NCI-H526 treated with DMSO at 0.1 percent for 48 hours (cell line): ENCODE measurements around the gene CACNA2D1.

Experiments used
- DNase-seq: peaks from one replicate; lab custom pipeline; 2025; lab: John Stamatoyannopoulos, UW

The CACNA2D1 gene

DNA sequence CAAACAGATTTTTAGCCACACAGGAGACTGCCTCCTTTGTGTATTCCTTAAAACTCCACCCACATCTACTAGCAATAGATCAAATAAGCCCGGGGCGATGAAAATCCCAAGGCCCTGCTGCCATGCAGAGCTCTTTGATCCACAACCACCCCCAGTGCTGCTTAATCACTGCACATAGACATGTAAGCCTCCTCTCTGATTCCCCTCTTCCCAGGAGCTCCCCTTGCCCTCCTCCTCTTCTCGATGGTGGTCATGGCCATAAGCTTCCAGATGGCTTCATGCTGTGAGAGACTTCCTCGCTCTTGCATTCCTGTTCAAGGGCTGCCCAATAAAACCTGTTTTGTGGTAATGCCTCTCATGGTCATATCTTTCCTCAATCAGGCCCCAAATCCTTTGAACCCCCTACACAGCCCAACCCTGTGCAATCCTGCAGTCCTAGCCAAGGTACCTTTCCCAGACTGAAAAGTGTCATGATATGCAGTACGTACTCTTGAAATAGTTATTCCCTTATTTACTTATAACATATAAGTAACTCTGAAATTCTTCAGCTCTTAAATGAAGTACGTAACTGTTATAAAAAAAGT, 158.5 kb downstream of the CACNA2D1 start:
- DNase-seq, result no peak

DNA sequence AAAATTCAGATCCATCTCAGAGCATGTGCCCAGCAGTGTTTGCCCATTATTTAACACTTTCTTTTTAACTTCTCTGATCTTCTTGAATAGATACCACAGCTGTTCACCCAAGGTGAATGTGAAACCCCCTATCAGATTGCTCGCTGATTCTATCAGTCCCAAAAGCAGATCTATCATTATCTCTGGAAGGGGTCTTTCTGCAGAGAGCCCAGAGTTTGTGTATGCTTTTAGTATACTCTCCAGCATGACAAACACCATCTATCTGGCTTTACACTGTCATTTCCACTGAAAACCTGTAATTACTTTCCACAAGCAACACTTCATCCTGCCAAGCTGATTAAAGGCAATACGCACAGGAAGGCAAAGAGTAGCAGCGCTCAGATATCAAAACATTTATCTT, 168.2 kb downstream of the CACNA2D1 start:
- no peak for DNase-seq

DNA sequence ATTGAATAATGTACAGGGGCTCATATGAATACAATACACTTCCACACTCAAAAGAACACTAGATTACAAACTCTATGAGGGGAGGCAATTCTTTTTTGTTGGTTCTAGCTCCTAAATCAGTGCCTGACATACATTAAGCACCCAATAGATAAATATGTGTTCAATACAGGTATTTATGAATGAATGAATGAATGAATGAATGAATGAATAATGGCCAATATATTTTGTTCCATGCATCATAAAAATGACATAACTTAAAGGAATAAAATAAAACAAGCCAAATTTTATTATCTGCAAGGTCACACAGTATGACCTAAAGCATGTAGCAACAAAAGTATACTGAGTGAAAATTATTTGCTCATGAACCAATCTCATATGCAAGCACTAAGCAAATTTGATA, 168.9 kb downstream of the CACNA2D1 start:
- no peak for DNase-seq

DNA sequence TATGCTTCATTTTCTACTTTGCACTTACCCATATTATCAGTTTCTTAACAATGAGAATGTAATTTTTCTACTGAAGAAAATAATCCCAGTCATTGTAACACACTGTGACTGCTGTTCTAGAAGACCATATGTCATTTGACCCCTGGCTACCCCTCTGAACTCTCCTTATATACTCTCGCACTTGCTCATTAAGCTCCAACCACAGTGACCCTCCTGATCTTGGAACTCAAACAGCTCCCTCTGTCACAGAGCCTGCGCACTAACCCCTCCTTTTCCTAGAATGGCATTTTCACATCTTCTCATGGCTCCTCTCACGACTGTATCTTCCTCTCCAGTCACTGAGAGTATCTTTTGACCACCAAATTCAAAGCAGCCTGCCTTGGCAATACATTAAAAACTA, 169.7 kb downstream of the CACNA2D1 start:
- no peak for DNase-seq

DNA sequence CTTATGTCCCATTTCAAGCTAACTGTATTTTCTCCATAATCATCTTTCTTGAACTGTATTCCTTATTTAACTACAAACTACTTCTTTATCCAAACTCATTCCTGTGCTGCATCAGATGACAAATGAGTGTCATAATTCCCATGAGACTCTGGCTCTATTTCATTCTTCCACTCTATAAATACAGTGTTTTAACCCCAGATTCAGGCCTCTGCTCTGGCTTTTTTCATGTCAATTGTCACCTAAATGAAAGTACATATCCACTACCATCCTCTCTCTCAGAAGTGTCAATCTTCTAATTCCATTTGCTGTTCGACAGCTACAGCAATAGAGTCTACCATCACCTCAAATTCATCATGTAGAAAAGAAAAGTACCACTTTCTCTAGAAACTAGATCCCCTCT, 172.7 kb downstream of the CACNA2D1 start:
- no peak for DNase-seq

DNA sequence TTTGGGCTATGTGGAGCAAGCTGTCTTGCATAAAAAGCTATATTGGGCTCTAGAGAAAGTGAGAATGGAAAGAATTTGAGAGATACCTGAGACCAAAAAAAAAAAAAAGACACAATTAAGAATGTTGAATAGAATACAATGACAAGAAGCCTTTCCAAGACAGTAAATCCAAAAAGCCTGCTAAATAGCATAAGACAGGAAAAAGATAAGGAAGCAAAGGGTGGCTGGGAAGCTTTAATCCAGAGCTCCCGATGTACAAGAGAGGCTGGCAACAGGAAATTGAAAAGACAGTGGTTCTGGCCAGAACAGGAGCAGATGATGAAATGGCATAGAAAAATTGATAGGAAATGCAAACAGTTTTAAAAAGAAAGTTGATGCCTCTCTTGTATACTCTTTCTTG, 174.9 kb downstream of the CACNA2D1 start:
- DNase-seq, result no peak

DNA sequence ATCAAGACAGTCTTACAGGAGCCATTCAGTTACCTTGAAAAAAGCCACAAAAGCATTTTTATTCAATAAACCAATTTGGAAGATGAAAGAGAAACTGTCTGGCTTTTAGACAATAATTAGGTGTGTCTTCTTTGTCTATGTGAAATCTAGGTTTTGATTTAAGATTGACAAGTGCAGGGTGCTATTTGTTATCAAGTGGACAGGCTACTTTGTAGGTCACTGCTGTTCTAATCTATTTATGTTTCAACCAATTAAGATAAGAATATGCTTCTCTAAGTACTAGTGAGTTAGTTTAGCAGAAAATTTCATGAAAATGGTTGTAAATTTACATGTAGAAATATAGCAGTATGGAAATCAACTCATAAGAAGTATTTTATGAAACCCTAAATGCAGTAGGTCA, 177.5 kb downstream of the CACNA2D1 start:
- DNase-seq, result no peak

DNA sequence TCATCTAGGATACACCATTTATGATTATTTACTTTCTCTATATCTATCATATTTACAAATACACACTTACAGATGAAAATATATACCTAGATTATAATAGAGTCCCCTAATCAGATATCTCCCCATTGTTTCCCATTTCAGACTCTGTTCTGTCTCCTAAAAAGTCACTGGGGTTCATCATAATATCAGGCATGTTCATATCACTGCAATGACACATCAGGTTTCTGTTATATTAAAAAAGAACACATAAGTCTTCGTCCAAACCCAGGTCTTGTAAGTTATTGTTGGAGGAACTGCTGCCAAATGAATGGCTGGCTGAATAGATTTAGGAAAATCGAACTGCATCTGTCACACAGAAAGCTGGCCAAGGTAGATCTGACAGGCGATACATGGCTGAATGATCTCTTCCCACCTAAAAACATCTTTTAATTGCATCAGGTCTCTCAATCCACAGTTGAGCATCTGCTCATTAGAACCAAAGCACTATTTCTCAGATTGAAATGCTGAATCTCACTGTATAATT, 178.7 kb downstream of the CACNA2D1 start:
- DNase-seq, result no peak

DNA sequence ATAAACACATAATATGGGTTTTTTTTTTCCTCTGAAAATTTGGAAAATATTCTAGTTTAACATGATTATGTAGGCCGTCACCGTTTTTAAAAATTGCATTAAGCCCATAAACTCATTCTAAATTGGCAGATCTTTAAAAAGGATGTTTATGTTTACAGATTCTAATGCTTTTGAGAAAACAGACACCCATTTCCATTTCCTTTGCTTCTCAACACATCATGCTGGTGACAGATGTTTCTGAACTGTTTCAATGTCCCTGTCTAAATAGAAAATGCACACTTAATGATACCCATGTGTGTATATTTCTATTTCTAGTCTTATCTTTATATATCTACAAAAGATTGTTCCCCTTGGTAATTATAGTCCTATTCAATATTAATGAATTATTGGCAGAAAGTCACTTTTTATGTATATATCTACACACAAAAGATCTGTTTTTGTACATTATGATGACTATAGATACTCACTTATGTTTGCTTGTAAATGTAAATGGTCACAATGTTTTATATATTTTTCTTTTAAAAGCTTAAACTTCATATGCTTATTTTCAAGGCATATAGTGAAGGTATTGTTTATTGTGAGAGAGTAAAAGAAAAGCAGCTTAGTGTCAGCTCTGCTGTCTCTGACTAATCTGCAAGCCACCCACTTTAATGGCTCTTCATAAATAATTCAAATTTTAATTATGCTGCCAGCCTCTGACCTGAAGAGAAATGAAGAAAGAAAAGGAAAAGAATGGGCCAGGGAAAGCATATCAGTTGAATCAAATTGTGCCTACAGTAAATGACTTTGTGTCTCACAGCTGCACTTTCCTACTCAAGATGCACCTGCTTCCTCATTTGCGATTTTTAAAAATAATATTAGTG, 179.4 kb downstream of the CACNA2D1 start:
- DNase-seq, result peak; percentile 49

DNA sequence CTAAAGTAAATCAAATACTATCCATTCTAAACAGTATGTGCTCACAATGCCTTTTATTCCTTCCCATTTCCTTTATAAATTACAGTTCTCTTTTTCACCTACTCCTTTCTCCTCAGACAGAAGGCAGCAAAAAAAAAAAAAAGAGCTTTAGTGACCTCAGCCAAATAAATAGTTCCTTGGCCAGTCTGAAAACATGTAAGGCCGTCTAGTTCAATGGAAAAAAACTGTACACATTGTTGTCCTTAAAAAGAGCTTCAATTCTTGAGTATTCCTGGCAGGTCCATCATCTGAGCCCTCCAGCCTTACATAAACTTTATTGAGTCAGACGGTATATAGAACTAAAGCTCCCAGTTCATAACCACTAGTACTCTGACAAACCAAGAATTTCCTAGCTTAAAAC, 185.4 kb downstream of the CACNA2D1 start:
- DNase-seq, result no peak

DNA sequence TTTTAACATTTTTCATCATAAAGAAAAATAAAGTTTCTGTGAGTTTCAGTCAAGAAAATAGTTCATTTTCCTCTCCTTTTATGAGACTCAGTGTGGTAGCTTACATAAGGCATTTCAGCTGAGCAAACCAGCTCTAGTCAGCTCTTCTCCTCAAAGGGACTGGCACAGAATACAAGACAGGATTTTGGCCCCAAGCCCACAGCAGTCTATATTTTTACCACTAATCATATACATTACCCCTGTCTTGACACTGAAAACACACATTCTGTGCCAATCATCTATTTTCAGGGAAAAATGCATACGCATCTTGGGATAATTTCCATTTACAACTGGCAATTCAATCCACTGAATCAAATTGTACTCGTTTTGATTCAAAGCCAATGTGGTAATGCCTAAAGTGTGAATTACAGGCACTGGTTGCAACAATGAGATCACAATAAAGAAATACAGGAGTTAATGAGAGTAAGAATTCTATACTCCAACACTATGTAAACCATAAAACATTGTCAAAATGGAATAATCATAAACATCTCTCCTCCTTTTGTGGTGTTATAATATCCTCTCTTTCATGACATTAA, 186.4 kb downstream of the CACNA2D1 start:
- DNase-seq, result no peak

DNA sequence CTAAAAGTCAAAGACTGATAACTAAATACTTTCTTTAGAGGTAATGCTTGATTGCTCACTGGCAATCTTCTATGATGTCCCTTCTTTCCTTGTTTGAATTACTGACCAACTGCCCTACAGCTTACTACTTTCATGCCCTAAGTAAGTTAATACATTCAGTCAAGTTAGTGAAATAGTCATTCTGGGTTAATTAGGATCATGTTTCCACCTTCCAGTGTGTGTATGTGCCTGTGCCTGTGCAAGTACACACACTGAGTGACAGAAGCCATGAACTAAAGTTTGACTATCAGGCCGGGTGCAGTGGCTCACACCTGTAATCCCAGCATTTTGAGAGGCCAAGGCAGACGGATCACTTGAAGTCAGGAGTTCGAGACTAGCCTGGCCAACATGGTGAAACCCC, 187.9 kb downstream of the CACNA2D1 start:
- no peak for DNase-seq

DNA sequence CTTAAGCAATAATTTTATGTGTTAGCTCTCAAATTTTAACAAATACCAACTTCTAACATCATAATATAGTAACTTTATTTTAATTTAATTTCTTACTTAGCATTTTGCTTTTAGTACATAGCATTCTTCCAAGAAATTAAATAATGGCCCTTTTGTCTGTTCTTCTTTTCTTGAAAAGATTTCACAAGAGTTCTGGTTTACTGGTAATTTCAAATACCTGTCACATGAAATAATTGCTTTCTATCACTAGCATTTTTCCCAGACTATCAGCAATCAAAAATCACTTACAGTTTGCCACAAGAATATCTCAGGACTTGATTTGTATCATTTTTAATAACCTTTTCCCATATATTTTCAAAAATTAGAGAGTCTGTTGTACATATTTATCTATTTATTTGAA, 193.0 kb downstream of the CACNA2D1 start:
- DNase-seq, result no peak

DNA sequence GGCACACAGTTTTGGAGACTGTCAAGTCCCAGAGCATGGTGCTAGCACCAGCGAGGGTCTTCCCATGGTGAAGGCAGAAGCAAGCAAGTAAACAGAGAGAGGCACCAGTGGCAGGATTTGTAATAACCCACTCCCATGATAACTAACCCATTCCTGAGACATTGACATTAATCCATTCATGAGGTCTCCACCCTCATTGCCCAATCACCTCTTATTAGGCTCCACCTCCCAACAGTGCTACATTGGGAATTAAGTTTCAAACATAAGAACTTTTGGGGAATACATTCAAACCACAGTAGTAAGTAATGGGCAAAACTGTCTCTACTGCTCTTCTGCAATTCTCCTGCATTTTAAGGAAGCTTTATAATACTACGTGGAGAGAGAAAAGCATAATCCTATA, 193.6 kb downstream of the CACNA2D1 start:
- DNase-seq, result no peak

DNA sequence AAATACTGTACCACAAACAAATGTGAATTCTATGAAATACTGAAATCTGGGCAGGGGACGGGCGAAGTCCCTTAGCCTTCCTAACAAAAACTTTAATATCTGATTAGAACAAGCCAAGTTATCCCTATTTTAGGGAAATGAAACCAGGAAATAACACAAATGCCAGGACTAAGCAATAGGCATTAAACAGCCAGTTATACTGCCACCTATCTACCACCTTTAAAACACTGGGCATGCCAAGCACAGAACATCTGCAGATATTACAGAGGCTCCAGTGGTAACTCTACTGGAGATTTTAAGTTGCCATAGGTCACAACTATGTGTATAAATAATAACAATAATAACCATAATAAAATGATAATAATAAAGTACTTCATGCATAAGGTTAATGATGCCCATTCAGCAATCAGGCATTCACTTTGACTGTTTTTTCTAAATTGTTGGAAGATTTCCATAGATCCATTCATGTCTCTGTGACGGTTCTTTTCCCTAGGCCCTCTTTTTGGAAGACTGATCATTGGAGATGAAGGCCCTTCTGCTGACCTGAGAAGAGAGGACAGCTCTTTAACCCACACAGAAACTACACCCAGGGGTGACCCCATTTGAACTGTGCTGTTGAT, 195.7 kb downstream of the CACNA2D1 start:
- DNase-seq, result no peak

DNA sequence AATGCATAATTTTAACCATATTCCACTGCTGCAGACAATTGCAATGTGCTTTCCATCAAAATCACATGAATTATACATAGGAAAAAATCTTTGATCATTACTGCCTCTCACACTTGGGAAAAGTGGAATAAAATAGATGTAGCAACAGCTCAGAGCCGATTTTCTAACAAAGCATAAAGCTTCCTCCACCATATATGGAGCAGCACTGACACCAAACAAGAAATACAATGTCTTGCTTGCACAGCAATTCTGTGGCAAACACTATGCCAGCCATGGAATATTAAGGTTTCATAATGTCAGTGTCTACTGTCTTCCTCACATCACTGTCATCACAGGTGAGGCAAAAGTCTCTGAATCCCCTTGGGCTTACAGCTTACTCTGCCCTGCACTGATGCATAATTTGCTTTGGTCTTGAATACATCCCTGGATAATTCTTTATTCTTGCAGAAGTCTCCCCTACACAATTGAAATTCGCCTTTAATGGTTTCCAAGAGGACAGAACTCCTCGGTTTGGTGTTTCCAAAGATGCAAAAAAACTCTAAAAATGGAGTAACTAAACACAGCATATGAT, 198.5 kb downstream of the CACNA2D1 start:
- no peak for DNase-seq

DNA sequence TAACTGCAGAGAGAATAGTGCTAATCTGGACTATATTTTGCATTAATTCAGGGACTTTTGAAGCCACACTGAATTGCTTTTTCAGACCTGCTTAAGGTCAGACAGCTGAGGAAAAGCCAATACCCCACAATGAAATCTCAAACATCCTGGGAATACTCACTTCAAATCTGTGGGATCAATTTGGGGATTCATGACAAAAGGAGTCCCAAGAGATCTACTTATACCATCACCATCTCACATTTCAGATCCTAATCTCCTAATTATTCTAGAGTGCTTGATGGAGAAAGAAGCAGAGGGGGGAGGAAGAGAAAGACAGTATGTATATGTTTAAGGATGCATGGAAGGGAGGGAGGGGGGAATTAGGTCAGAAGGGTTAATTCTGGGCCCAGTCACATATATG, 202.2 kb downstream of the CACNA2D1 start:
- no peak for DNase-seq

DNA sequence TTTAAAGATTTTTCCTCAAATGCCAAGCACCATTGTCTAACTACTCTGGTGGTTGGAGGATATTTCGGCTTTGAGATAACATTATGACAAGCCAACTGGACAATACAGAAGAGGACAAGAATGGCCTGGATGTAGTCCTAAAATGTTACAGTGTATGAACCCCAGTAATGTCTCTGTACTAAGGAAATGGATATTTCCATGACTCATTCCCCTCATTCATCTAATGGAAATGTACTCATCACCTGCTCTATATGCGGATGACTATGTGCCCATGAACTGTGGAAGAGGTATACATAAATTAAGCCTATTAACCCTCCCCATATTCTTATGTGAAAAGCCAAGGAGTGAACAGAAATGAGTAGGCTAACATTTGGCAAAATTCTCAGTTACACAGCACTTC, 207.9 kb downstream of the CACNA2D1 start:
- DNase-seq, result no peak

DNA sequence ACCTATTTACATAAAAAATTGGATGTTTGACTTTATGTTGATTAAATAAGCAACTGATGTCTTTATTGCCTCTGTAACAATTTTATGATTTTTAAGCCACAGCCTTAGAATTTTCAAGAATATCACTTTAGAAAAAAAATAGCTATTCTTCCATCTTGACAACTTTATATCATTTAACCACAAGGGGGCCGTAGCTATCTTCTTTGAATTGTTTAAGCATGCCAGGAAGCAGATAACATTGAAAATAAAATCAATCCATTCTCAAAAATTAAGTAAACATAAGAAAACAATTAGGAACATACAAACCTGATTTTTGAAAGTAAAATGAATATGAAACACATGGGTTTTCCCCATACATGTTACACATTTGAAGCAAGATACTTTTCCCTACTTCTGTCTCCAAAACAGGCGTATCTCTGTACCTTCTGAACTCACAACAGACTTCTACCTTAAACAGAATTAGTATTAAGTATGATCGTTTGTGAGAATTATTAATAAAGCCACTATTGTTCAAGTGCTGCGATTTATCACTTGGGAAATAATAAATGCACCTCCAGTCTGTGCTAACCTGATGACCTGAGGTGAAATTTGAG, 209.0 kb downstream of the CACNA2D1 start:
- peak; percentile 37 for DNase-seq

DNA sequence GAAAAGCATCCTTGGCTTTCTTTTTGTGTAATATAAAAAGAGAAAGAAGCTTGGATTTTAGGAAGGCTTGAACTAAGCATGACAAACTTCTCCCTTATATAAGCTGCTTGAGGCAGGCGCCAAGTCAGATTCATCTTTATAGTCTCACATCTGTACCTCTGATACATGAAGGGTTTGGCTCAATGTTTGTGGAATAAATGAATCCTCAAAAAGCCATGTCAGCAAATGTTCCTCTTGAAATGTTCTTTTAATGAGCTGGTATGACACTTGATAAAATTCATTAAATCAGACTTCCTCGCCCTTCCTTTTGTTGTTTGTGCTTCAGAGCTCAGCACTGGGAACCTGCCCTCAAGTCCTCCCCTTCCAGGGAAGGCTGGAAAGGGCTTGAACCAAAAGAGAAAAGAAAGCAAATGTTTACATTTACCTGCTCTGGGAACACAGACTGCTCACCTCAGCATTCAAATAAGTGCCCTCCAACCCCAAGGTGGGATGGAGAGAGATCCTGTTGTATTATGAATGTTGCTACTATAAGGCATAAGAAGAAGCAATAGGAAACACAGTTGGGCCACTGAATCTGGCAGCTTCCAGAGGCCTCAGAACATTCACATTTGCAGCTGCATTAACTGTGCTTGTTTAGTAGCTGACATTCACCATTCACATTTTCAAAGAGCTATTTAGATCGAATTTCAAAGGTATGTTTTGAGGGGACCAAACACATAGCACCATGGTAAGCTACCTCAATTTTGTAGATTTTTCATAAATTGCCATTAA, 212.6 kb downstream of the CACNA2D1 start:
- DNase-seq, result no peak

DNA sequence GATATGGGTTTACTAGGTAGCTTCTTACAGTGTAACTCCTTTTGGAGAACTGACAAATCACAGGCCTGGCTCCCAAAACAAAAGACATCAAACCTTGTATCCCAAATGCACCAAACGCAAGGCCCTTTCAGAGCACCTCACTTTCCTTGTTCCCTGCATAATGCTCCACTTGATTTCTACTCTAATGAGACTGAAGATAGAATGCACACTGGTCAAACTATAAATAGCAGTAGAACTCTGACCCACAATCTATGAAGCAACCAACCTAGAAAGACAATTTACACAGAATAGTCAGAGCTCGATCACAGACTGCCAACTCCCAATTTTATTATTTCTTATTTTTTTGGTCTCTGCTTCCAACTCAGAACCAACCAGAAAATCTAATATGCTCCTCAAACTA, 214.4 kb downstream of the CACNA2D1 start:
- no peak for DNase-seq
